ENCODE results near the gene PRDX2.

Gene PRDX2

DNA sequence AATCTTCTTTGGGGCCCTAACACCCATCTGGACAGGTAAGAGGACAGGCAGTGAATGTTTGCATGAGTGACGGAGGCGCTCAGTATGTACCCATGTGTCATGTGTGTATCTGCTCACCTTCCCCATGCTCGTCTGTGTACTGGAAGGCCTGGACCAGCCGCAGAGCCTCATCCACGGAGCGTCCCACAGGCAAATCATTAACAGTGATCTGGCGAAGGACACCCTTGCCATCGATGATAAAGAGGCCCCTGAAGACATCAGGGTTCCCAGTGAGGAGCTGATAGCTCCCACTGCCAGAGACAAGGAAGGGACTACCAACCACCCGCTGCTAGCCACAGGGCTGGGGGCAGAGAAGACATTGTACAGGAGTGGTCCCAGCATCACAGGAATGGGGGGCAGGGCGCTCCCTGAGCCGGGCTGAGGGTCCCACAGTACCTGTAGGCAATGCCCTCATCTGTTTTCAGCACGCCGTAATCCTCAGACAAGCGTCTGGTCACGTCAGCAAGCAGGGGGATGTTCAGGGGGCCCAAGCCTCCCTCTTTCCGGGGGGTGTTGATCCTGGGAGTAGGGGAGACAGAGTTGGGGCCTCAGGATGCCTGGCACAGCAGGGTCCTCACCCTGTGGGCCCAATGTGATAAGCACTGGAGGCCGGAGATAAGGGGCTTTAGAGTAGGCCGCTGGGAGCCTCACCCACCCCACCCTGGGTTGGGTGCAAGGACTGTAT lies 1.7 kb downstream of the PRDX2 start:
- H3K27ac ChIP-seq, result peak overlapping the region; percentile 85
- no peak for TF ChIP-seq ZFX (IDR thresholded peaks at IDR 0.05; ENCODE audit: borderline replicate concordance)
- TF ChIP-seq CTCF (IDR thresholded peaks at IDR 0.05), result no peak

DNA sequence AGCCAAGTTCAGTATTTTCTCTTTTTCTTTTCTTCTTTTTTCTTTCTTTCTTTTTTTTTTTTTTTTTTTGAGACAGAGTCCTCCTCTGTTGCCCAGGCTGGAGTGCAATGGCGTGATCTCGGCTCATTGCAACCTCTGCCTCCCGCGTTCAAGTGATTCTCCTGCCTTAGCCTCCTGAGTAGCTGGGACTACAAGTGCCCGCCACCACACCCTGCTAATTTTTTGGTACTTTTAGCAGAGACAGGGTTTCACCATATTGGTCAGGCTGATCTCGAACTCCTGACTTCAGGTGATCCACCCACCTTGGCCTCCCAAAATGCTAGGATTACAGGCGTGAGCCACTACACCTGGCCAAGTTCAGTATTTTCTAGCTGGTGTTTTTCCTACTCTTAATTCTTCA lies 4.0 kb downstream of the PRDX2 start:
- H3K27ac ChIP-seq, result peak overlapping the region; percentile 98; the same call in 1 of the 2 replicates

DNA sequence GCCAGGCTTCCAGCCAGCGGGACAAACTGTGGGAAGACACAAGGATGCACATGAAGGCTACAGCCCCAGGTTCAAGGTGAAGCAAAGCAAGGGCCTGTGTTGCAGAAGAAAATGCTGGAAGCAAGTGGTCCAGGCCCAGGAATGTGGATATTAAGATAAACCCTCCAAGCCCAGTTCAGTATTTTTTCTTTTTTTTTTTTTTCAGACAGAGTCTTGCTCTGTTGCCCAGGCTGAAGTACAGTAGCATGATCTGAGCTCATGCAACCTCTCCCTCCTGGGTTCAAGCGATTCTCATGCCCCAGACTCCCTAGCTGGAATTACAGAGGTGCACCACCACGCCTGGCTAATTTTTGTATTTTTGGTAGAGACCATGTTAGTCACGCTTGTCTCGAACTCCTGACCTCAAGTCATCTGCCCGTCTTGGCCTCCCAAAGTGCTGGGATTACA lies 4.4 kb downstream of the PRDX2 start:
- TF ChIP-seq CTCF (IDR thresholded peaks at IDR 0.05) (no peak), ZFX (IDR thresholded peaks at IDR 0.05; ENCODE audit: borderline replicate concordance) (no peak)
- peak overlapping the region; percentile 98; the same call in 1 of the 2 replicates for H3K27ac ChIP-seq

DNA sequence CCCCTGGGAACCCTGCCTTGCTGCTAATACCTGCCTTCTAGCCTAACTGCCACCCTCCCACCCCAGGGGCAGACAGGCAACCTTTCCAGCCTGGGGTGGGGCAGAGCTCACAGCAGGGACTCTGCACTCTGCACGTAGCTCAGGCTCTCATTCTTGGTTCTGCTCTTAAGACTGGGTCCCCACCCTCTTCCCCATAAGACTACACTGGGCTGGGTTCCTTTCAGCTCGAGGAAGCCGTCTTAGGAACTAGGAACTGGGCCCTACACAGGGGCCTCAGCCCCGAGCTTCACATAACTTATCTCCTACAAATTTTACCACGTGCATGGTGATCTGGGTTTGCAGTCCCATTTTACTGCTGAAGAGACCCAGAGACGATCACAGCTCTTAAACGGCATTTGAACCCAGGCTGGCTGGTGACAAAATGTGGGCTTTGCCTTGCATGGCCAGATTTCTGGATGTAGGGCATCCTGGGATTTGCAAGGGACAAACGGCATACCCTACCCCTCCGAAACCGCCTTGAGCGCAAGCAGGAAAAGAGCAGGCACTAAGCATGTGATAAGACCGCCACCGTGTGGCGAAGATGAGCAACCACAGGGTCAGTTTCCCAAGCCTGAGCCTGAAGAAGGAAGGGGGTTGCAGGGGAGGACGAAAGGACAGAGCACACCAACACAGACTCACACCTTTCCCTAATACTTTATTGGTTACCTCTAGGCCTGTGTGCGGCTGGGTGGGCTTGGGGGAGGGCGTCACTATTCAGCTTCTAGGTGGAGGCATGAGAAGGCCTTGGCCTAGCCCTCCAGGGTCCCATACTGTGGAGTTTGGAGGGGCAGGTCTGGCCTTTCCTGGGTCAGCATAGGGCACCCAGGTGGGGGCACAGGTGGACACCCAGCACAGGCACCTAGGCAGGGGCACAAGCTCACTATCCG lies 5.2 kb downstream of the PRDX2 start:
- H3K27ac ChIP-seq, result peak overlapping the region; percentile 98
- TF ChIP-seq ZFX (IDR thresholded peaks at IDR 0.05; ENCODE audit: borderline replicate concordance), result no peak
- peak; percentile 92 for TF ChIP-seq CTCF (IDR thresholded peaks at IDR 0.05)

DNA sequence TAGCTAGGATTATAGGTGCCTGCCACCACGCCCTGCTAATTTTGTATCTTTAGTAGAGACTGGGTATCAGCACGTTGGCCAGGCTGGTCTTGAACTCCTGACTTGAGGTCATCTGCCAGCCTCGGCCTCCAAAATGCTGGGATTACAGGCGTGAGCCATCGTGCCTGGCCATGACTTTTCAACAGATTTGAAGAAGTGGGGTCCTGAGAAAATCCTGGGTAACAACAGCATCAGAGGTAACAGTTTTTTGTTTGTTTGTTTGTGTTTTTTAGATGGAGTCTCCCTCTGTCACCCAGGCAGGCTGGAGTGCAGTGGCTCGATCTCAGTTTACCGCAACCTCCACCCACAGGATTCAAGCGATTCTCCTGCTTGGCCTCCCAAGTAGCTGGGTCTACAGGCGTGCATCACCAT lies 6.6 kb downstream of the PRDX2 start:
- no peak for TF ChIP-seq CTCF (IDR thresholded peaks at IDR 0.05)
- TF ChIP-seq ZFX (IDR thresholded peaks at IDR 0.05; ENCODE audit: borderline replicate concordance), result no peak
- peak overlapping the region; percentile 98 for H3K27ac ChIP-seq

DNA sequence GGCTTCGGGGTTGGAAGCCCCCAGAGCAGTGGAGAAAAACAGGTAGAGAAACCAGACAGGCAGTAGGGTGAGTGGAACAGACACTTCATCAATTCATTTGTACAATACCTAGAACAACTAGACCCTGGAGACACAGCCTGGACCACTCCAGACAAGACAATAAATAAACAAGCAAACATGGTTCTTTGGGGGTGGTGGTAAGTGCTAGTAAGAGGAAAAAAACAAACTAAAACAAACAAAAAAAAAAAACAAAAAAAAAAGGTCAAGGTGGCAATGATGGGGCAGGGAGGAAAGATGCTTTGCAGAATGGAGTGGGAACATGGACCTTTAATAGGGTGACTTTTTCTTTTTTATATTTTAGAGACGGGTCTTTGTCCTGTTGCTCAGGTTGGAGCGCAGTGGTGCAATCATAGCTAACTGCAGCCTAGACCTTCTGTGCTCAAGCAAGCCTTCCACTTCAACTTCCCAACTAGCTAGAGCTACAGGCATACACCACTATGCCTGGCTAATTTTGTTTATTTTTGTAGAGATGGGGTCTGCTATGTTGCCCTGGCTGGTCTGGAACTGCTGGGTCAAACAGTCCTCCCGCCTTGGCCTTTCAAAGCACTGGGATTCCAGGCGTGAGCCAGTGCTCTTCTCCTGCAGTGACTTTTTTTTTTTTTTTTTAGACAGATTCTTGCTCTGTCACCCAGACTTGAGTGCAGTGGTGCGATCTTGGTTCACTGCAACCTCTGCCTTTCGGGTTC lies 7.2 kb downstream of the PRDX2 start:
- no peak for TF ChIP-seq CTCF (IDR thresholded peaks at IDR 0.05)
- TF ChIP-seq ZFX (IDR thresholded peaks at IDR 0.05; ENCODE audit: borderline replicate concordance), result no peak
- peak overlapping the region; percentile 98 for H3K27ac ChIP-seq
